ENCODE data around the gene RASD1. TPM values are rescaled to one million over a fixed set of nuclear protein-coding genes. Genes with fewer than 3 reads are reported as not detected.
A peak's percentile ranks its signal among the peaks of the same experiment; 100 is the strongest.

The RASD1 gene, protein sequence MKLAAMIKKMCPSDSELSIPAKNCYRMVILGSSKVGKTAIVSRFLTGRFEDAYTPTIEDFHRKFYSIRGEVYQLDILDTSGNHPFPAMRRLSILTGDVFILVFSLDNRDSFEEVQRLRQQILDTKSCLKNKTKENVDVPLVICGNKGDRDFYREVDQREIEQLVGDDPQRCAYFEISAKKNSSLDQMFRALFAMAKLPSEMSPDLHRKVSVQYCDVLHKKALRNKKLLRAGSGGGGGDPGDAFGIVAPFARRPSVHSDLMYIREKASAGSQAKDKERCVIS
- total RNA-seq (10 to 100 TPM in 5 of 7 donors, 1 to 10 TPM in 2; 6.6 to 52.3 (median 13.1) TPM), polyA plus RNA-seq (1 to 10 TPM; 2.9 to 7.9 (median 3.3) TPM)
- long read RNA-seq, donor 1, partial matches to known transcripts, result 0 of 4 reads
- long read RNA-seq, donor 1, other reads (novel, unspliced or antisense), result 0 of 4 reads
- long read RNA-seq, donor 2, transcript RASD1-201 (2 exons, 1,746 nt), result major isoform, 5 of 6 reads
- long read RNA-seq, donor 2, partial matches to known transcripts, result 0 of 6 reads
- long read RNA-seq, donor 2, other reads (novel, unspliced or antisense), result 0 of 6 reads

DNA sequence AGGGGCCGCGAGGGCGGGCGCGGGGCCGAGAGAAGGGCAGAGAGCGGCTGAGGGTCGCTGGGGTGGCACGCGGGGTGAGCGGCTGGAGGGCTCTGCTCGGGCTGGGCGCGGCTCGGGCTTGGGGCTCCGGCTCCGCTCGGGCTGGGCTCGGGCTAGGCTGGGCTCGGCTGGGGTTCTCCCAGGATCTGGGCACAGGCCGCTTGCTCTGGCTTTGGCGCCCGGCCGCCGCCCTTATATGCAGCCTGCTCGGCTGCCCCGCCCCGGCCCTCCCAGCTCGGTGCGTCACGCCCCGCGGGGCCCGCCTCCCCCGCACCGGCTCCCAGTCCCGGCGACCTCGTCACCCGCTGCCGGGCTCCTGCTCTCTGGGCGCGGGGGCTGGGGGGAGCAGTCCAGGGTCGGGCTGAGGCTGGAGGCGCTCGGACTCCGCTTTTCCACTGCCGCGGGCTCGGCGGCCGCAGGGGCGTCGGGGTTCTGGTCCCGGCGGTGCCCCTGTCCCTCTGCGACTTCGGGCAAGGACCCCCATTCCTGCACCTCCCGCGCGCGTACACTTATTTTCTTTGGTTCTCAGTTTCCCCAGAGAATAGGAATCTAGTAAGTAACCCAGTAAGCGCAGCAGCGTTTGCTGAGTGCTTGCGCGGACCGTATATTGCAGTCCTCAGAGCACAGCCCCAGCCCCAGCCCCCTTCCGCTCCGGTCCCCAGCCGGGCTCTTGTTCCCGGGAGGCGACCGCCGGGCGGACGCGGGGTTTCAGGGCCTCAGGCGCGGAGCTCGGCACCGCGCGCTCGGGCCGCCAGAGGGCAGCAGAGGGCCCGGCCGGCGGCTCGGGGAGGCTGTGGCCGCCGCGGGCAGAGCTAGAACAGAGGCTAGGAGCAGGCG, at the start of gene RASD1:
Gene RASD1, minus strand, starts transcription at position 207 of the 876 bp plus-strand sequence. CDS start 214 bp downstream, outside the sequence.
- 0 to 1% (median 0%) methylated on average over 22 to 93 of the region's 93 CpGs for WGBS, 5 donors
- TF ChIP-seq POLR2AphosphoS5 (IDR thresholded peaks at IDR 0.05) (peak; percentile 95 to 96 (median 96)), POLR2A (IDR thresholded peaks at IDR 0.05) (peak; percentile 20 to 95 (median 82))
- TF ChIP-seq, protein P1, sequence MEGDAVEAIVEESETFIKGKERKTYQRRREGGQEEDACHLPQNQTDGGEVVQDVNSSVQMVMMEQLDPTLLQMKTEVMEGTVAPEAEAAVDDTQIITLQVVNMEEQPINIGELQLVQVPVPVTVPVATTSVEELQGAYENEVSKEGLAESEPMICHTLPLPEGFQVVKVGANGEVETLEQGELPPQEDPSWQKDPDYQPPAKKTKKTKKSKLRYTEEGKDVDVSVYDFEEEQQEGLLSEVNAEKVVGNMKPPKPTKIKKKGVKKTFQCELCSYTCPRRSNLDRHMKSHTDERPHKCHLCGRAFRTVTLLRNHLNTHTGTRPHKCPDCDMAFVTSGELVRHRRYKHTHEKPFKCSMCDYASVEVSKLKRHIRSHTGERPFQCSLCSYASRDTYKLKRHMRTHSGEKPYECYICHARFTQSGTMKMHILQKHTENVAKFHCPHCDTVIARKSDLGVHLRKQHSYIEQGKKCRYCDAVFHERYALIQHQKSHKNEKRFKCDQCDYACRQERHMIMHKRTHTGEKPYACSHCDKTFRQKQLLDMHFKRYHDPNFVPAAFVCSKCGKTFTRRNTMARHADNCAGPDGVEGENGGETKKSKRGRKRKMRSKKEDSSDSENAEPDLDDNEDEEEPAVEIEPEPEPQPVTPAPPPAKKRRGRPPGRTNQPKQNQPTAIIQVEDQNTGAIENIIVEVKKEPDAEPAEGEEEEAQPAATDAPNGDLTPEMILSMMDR (IDR thresholded peaks at IDR 0.05 in 8 of 11, conservative IDR thresholded peaks at IDR 0.05 in 3 of 11), result peak; percentile 49 to 100 (median 98)
- Histone ChIP-seq H3K4me1 (peaks cover 18 to 61% (median 44%) of the 10 kb centered on the region in 6 donors), H3K27ac (peak within 1 kb of the TSS; percentile 71 to 88 (median 82)), H3K9me3 (no peaks in the 10 kb centered on the region), H3K36me3 (peaks cover 0 to 19% (median 10%) of the 10 kb centered on the region in 6 donors), H3K4me3 (peak within 1 kb of the TSS; percentile 54 to 84 (median 68)), H3K27me3 (replicated peaks in 1 of 7) (peaks cover 0 to 28% (median 17%) of the 10 kb centered on the region in 7 donors)
- peak; percentile 94 for DNase-seq
- intact Hi-C loops (cut with DNase I; ENCODE audit: low total_unique reads), result loop anchor here (2.0 to 5.0 kb wide), 2 partner anchors 76 to 146 kb away; no protein-coding TSS in a partner anchor

DNA sequence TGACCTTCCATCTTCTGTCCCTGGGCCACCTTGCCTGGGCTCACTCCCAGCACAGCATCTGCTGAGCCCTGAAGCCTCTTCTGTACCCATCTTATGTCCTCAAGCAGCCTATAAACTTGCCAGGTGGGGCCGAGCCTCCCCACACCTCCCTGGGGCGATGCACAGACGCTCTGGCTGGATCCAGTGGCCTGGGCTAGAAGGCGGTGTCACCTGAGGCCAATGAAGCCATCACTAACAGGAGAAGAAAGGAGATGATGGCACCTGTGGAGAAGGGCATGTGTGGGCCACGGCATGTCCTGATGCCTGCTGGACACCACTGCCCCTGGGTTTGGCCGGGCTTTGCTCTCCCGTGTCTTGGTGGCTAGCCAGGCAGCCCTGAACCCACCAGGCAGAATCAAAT, 49.8 kb upstream of the RASD1 start:
- 93 to 99% (median 95%) methylated on average over 5 to 7 of the region's 7 CpGs for WGBS, 5 donors
- H3K36me3 ChIP-seq, result peaks cover 0 to 3% (median 0%) of the 10 kb centered on the region in 6 donors
- H3K4me3 ChIP-seq, result no peak overlapping the region
- DNase-seq, result no peak
- H3K4me1 ChIP-seq, result no peaks in the 10 kb centered on the region
- intact Hi-C loops (cut with DNase I; ENCODE audit: low total_unique reads), result no loop called here
- H3K27me3 ChIP-seq (replicated peaks in 1 of 7), result no peaks in the 10 kb centered on the region
- H3K27ac ChIP-seq, result no peak overlapping the region
- no peaks in the 10 kb centered on the region for H3K9me3 ChIP-seq
- TF ChIP-seq, protein P1 (IDR thresholded peaks at IDR 0.05 in 8 of 11, conservative IDR thresholded peaks at IDR 0.05 in 3 of 11), result no peak
- no peak for TF ChIP-seq POLR2A (IDR thresholded peaks at IDR 0.05)
- no peak for TF ChIP-seq POLR2AphosphoS5 (IDR thresholded peaks at IDR 0.05)

DNA sequence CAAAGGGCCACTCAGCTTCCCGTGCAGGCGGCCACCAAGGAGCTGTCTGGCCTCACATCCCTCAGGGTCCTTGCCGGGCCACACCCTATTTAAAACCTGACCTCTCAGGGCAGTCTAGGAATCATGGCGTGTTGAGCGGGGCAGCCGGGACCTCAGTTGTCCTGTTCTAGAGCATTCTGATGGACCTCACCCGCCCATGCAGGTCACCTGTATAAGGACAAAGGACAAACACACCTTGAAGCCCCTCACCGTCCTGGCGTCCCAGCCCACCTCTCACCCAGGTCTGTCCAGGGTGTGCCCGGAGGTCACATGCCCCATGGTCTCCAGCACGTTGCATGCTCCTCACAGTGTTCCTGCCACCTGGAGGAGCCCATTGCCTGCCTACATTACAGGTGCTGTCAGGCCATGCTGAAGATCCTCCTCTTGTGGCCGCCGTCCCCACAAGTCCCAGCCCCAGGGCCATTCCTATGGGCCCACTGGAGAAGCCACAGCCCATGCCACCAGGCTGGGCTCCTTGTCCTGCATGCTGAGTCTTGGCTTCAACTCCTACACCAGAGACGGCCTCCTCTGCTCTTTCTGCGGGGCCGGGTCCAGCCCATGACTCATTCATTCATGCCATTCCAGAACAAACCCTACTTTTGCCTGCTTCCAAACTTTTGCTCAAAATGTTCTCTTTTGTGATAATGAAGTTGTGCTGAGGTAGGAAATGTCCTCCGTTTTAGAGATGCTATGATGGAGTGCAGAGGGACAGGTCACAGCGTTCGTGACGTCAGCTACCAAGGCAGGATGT, 49.0 kb upstream of the RASD1 start:
- DNase-seq, result no peak
- Histone ChIP-seq H3K9me3 (no peaks in the 10 kb centered on the region), H3K4me1 (no peaks in the 10 kb centered on the region), H3K27me3 (replicated peaks in 1 of 7) (no peaks in the 10 kb centered on the region), H3K27ac (no peak overlapping the region), H3K36me3 (peaks cover 0 to 3% (median 0%) of the 10 kb centered on the region in 6 donors), H3K4me3 (no peak overlapping the region)
- TF ChIP-seq, protein P1 (IDR thresholded peaks at IDR 0.05 in 8 of 11, conservative IDR thresholded peaks at IDR 0.05 in 3 of 11), result no peak
- TF ChIP-seq POLR2A (IDR thresholded peaks at IDR 0.05) (no peak), POLR2AphosphoS5 (IDR thresholded peaks at IDR 0.05) (no peak)
- intact Hi-C loops (cut with DNase I; ENCODE audit: low total_unique reads), result no loop called here
- WGBS, 5 donors, result 90 to 96% (median 93%) methylated on average over 12 to 20 of the region's 20 CpGs

All from spleen (tissue), 13 donors.